Neural cell (in vitro differentiated cells): ENCODE results near the gene VIPAS39. TPM values are rescaled to one million over a fixed set of nuclear protein-coding genes. Genes with fewer than 3 reads are reported as not detected.
"Not testable (repeated sequence)": the region's sequence is repeated elsewhere in the genome, so short reads cannot be mapped to it uniquely, and the experiment has no call there.

Experiments used
- H2AFZ ChIP-seq: fragments of 200-600, 300-800 bp; sonication (generic), shearing (Covaris generic); 2 replicates; pipeline ENCODE4 v1.6.0; 2014; ENCODE audit warnings: low read depth, mild to moderate bottlenecking, antibody characterized with exemption, low read length, moderate library complexity
- H3F3A ChIP-seq: fragments of 200-600 bp; shearing (Covaris generic); 2 replicates; pipeline ENCODE4 v1.6.1; 2016; ENCODE audit warnings: mild to moderate bottlenecking, moderate library complexity, mixed read lengths, antibody characterized with exemption, low read length; ENCODE audit not compliant: insufficient read depth, poor library complexity, severe bottlenecking
- H3K27ac ChIP-seq: fragments of 200-600, 300-800 bp; sonication (generic), shearing (Covaris generic); 2 replicates; pipeline ENCODE4 v1.5.1; 2014; ENCODE audit warnings: mild to moderate bottlenecking, low read length, moderate library complexity
- H3K27me3 ChIP-seq: fragments of 300-800, 200-600 bp; sonication (generic), shearing (Covaris generic); 2 replicates; pipeline ENCODE4 v1.6.0; 2014; ENCODE audit warnings: mild to moderate bottlenecking, low read depth, low read length, moderate library complexity; ENCODE audit not compliant: insufficient read depth
- H3K36me3 ChIP-seq: fragments of 300-800, 200-600 bp; sonication (generic), shearing (Covaris generic); 2 replicates; pipeline ENCODE4 v1.5.1; 2014; ENCODE audit warnings: mild to moderate bottlenecking, antibody characterized with exemption, low read length, moderate library complexity; ENCODE audit not compliant: insufficient read depth
- H3K4me2 ChIP-seq: fragments of 300-800, 200-600 bp; sonication (generic), shearing (Covaris generic); 2 replicates; pipeline ENCODE4 v1.6.0; 2014; ENCODE audit warnings: mild to moderate bottlenecking, low read length
- H3K4me3 ChIP-seq: fragments of 300-800, 200-600 bp; sonication (generic), shearing (Covaris generic); 2 replicates; pipeline ENCODE4 v1.5.1; 2014; ENCODE audit warnings: mild to moderate bottlenecking, low read length, moderate library complexity
- H3K79me2 ChIP-seq: fragments of 200-600 bp; shearing (Covaris generic); replicated peaks from 2 replicates; pipeline ENCODE4 v1.6.0; 2014; ENCODE audit warnings: mild to moderate bottlenecking, low read length, moderate library complexity; ENCODE audit not compliant: insufficient read depth
- H3K9ac ChIP-seq: fragments of 300-800, 200-600 bp; sonication (generic), shearing (Covaris generic); 2 replicates; pipeline ENCODE4 v1.6.1; 2016; ENCODE audit warnings: mild to moderate bottlenecking, low read length, mixed read lengths
- H3K9me2 ChIP-seq: fragments of 200-600 bp; shearing (Covaris generic); 2 replicates; pipeline ENCODE4 v1.6.1; 2016; ENCODE audit warnings: mild to moderate bottlenecking, low read length, mixed read lengths; ENCODE audit not compliant: insufficient read depth
- H3K9me3 ChIP-seq: fragments of 200-600, 300-800 bp; sonication (generic), shearing (Covaris generic); 2 replicates; pipeline ENCODE4 v1.6.1; 2016; ENCODE audit warnings: mild to moderate bottlenecking, mixed run types, low read length, moderate library complexity, mixed read lengths
- H4K20me1 ChIP-seq: fragments of 200-600 bp; shearing (Covaris generic); 2 replicates; pipeline ENCODE4 v1.6.1; 2016; ENCODE audit warnings: mild to moderate bottlenecking, mixed run types; ENCODE audit not compliant: insufficient read depth
- CTCF ChIP-seq: fragments of 450-650 bp; IDR thresholded peaks from 2 replicates; pipeline ENCODE4 v1.5.1; 2014; ENCODE audit warnings: antibody characterized with exemption, mild to moderate bottlenecking, moderate library complexity; ENCODE audit not compliant: poor library complexity, severe bottlenecking
- EP300 ChIP-seq: fragments of 450-650 bp; conservative IDR thresholded peaks from 2 replicates; pipeline ENCODE4 v1.6.1; 2014; ENCODE audit warnings: antibody characterized with exemption, mild to moderate bottlenecking, moderate library complexity; ENCODE audit not compliant: poor library complexity, severe bottlenecking
- EZH2 ChIP-seq: fragments of 200-600, 300-800 bp; shearing (Covaris generic), sonication (generic); IDR thresholded peaks from 2 replicates; pipeline ENCODE4 v1.6.1; 2014; ENCODE audit warnings: antibody characterized with exemption, low read length, borderline replicate concordance, mild to moderate bottlenecking; ENCODE audit not compliant: insufficient read depth, poor library complexity, severe bottlenecking
- MXI1 ChIP-seq: fragments of 450-650 bp; conservative IDR thresholded peaks from 2 replicates; pipeline ENCODE4 v1.6.1; 2014; ENCODE audit warnings: antibody characterized with exemption, mild to moderate bottlenecking; ENCODE audit not compliant: poor library complexity, severe bottlenecking
- REST ChIP-seq: IDR thresholded peaks from 2 replicates; pipeline ENCODE4 v1.6.1; 2012; ENCODE audit warnings: borderline replicate concordance
- SMC3 ChIP-seq: fragments of 450-650 bp; conservative IDR thresholded peaks from 2 replicates; pipeline ENCODE4 v1.6.1; 2014; ENCODE audit warnings: antibody characterized with exemption, mild to moderate bottlenecking, moderate library complexity; ENCODE audit not compliant: poor library complexity
- TAF1 ChIP-seq: IDR thresholded peaks from 2 replicates; pipeline ENCODE4 v1.6.1; 2012; ENCODE audit warnings: low read depth
- polyA plus RNA-seq: library from polyadenylated mRNA; depleted of rRNA; stranded (reverse); fragments of >200 nt; gene quantifications from 2 replicates; pipeline ENCODE4 v1.2.3, GENCODE V29; 2014

VIPAS39 gene
- polyA plus RNA-seq, 1 donor from 2014 or later, result 39.5 TPM

- TF ChIP-seq REST (no peak), SMC3 (no peak), EZH2 (no peak), CTCF (no peak), TAF1 (no peak), MXI1 (no peak), EP300 (no peak)
- H2AFZ ChIP-seq, result no peak overlapping the region
- no peak overlapping the region for H3K4me3 ChIP-seq
- no peaks in the 10 kb centered on the region for H3K36me3 ChIP-seq
- no peaks in the 10 kb centered on the region for H3F3A ChIP-seq
- no peaks in the 10 kb centered on the region for H4K20me1 ChIP-seq
- H3K79me2 ChIP-seq, result no peaks in the 10 kb centered on the region
- no peaks in the 10 kb centered on the region for H3K9me2 ChIP-seq
- no peaks in the 10 kb centered on the region for H3K27me3 ChIP-seq
- H3K27ac ChIP-seq, result no peak overlapping the region
- no peak overlapping the region for H3K9ac ChIP-seq
- H3K9me3 ChIP-seq, result no peaks in the 10 kb centered on the region
- H3K4me2 ChIP-seq, result no peak overlapping the region
Measured at GRCh38 chr14:77416836-77417235, 40.6 kb downstream of the VIPAS39 start.

GRCh38 chr14:77416098-77416497 is 41.3 kb downstream of the VIPAS39 start:
- not testable (repeated sequence) for H3K27ac ChIP-seq

GRCh38 chr14:77415403-77416030 is 41.9 kb downstream of the VIPAS39 start:
- not testable (repeated sequence) for H3K4me2 ChIP-seq

More at GRCh38 chr14:77416098-77416497, 41.3 kb downstream of the VIPAS39 start:
- H3K4me3 ChIP-seq, H4K20me1 ChIP-seq, H3K4me2 ChIP-seq, H3F3A ChIP-seq, H3K9ac ChIP-seq, H3K9me2 ChIP-seq, H3K9me3 ChIP-seq, H3K36me3 ChIP-seq, H2AFZ ChIP-seq, H3K27me3 ChIP-seq, H3K79me2 ChIP-seq: not testable (repeated sequence)

More at GRCh38 chr14:77415403-77416030, 41.9 kb downstream of the VIPAS39 start:
- not testable (repeated sequence) for H3K27ac ChIP-seq, H3F3A ChIP-seq, H3K27me3 ChIP-seq, H2AFZ ChIP-seq, H3K9me2 ChIP-seq, H3K9me3 ChIP-seq, H3K36me3 ChIP-seq, H4K20me1 ChIP-seq, H3K4me3 ChIP-seq, H3K79me2 ChIP-seq, H3K9ac ChIP-seq
